ENCODE data around the gene EPHB4. TPM values are rescaled to one million over a fixed set of nuclear protein-coding genes. Genes with fewer than 3 reads are reported as not detected.
A peak's percentile ranks its signal among the peaks of the same experiment; 100 is the strongest.
"Not testable (repeated sequence)": the region's sequence is repeated elsewhere in the genome, so short reads cannot be mapped to it uniquely, and the experiment has no call there.

The EPHB4 gene
- total RNA-seq, 1 donor from 2014 or later, result 153 TPM

- H3K4me3 ChIP-seq (ENCODE audit: low read depth, low read length), result no peak overlapping the region
- H3K27me3 ChIP-seq (ENCODE audit: control insufficient read depth, insufficient read depth, low read length), result peaks cover 3% of the 10 kb centered on the region
- FAIRE-seq, result no peak
- no peak for TF ChIP-seq CTCF (IDR thresholded peaks at IDR 0.05; ENCODE audit: insufficient read depth, low read length, severe bottlenecking)
- H3K36me3 ChIP-seq (ENCODE audit: control insufficient read depth, insufficient read depth, low read length), result no peaks in the 10 kb centered on the region
- DNase-seq (ENCODE audit: low read depth), result peak; percentile 21
Observed at GRCh38 chr7:100763556-100764140, 63.7 kb downstream of the EPHB4 start.

- not testable (repeated sequence) for H3K27me3 ChIP-seq (ENCODE audit: control insufficient read depth, insufficient read depth, low read length); H3K36me3 ChIP-seq (ENCODE audit: control insufficient read depth, insufficient read depth, low read length); DNase-seq (ENCODE audit: low read depth); FAIRE-seq; H3K4me3 ChIP-seq (ENCODE audit: low read depth, low read length)
Observed at GRCh38 chr7:100762841-100763240, 64.5 kb downstream of the EPHB4 start.

- DNase-seq (ENCODE audit: low read depth) (no peak), FAIRE-seq (no peak)
- H3K4me3 ChIP-seq (ENCODE audit: low read depth, low read length), result no peak overlapping the region
- no peaks in the 10 kb centered on the region for H3K36me3 ChIP-seq (ENCODE audit: control insufficient read depth, insufficient read depth, low read length)
- no peak for TF ChIP-seq CTCF (IDR thresholded peaks at IDR 0.05; ENCODE audit: insufficient read depth, low read length, severe bottlenecking)
- H3K27me3 ChIP-seq (ENCODE audit: control insufficient read depth, insufficient read depth, low read length), result peaks cover 2% of the 10 kb centered on the region
Observed at GRCh38 chr7:100759357-100760171, 67.8 kb downstream of the EPHB4 start.

- FAIRE-seq, result no peak
- no peak overlapping the region for H3K4me3 ChIP-seq (ENCODE audit: low read depth, low read length)
- TF ChIP-seq CTCF (IDR thresholded peaks at IDR 0.05; ENCODE audit: insufficient read depth, low read length, severe bottlenecking), result no peak
- peaks cover 5% of the 10 kb centered on the region for H3K27me3 ChIP-seq (ENCODE audit: control insufficient read depth, insufficient read depth, low read length)
- DNase-seq (ENCODE audit: low read depth), result no peak
- H3K36me3 ChIP-seq (ENCODE audit: control insufficient read depth, insufficient read depth, low read length), result no peaks in the 10 kb centered on the region
Observed at GRCh38 chr7:100753750-100754149, 73.6 kb downstream of the EPHB4 start.

GRCh38 chr7:100752994-100753393 lies 74.3 kb downstream of the EPHB4 start:
- H3K27me3 ChIP-seq (ENCODE audit: control insufficient read depth, insufficient read depth, low read length), result peaks cover 5% of the 10 kb centered on the region
- no peak for FAIRE-seq

More at GRCh38 chr7:100752994-100753393, 74.3 kb downstream of the EPHB4 start:
- TF ChIP-seq CTCF (IDR thresholded peaks at IDR 0.05; ENCODE audit: insufficient read depth, low read length, severe bottlenecking), result no peak
- DNase-seq (ENCODE audit: low read depth), result no peak
- no peaks in the 10 kb centered on the region for H3K36me3 ChIP-seq (ENCODE audit: control insufficient read depth, insufficient read depth, low read length)
- no peak overlapping the region for H3K4me3 ChIP-seq (ENCODE audit: low read depth, low read length)

Other genes with a start within 250 kb of the EPHB4 start
- gene LRCH4, start 241.4 kb downstream of the EPHB4 start, total RNA-seq, result 3.9 and 8.2 TPM in 2 replicates
- 0.38 and 0.53 TPM in 2 replicates for gene FBXO24, start 241.2 kb downstream of the EPHB4 start, total RNA-seq
- 0.38 and 0.53 TPM in 2 replicates for gene PCOLCE, start 225.2 kb downstream of the EPHB4 start, total RNA-seq
- 1.8 and 1.9 TPM in 2 replicates for gene MOSPD3, start 215.0 kb downstream of the EPHB4 start, total RNA-seq
- gene TFR2, start 186.0 kb downstream of the EPHB4 start, total RNA-seq, result 0.13 TPM in 1 of 2 replicates, not detected in the other
- gene ACTL6B, start 171.1 kb downstream of the EPHB4 start, total RNA-seq, result not detected in 2 replicates
- gene GNB2, start 153.8 kb downstream of the EPHB4 start, total RNA-seq, result 66.1 and 88.7 TPM in 2 replicates
- 9.9 and 14.2 TPM in 2 replicates for gene GIGYF1, start 133.3 kb downstream of the EPHB4 start, total RNA-seq
- gene POP7, start 121.4 kb downstream of the EPHB4 start, total RNA-seq, result 33.8 and 40.8 TPM in 2 replicates
- gene EPO, start 107.1 kb downstream of the EPHB4 start, total RNA-seq, result not detected in 2 replicates
- not detected in 2 replicates for gene ZAN, start 93.9 kb downstream of the EPHB4 start, total RNA-seq
- 6.5 and 7.6 TPM in 2 replicates for gene SLC12A9, start 25.2 kb upstream of the EPHB4 start, total RNA-seq
- 33.0 and 70.3 TPM in 2 replicates for gene TRIP6, start 39.9 kb upstream of the EPHB4 start, total RNA-seq
- gene SRRT, start 47.6 kb upstream of the EPHB4 start, total RNA-seq, result 26.9 and 29.3 TPM in 2 replicates
- gene UFSP1, start 62.2 kb upstream of the EPHB4 start, total RNA-seq, result 4.2 and 4.7 TPM in 2 replicates
- gene ACHE, start 68.4 kb upstream of the EPHB4 start, total RNA-seq, result 0.13 TPM in 1 of 2 replicates, not detected in the other
- under 0.01 TPM in 1 of 2 replicates, not detected in the other for gene MUC3A, start 122.0 kb upstream of the EPHB4 start, total RNA-seq
- under 0.01 TPM in 2 replicates for gene MUC12, start 142.0 kb upstream of the EPHB4 start, total RNA-seq
- not detected in 2 replicates for gene MUC17, start 192.6 kb upstream of the EPHB4 start, total RNA-seq

Measured in bronchial epithelial cell (primary cell).